SHP77 treated with DMSO at 0.1 percent for 48 hours (cell line): ENCODE measurements around the gene CDH4.
"Not testable (repeated sequence)": the region's sequence is repeated elsewhere in the genome, so short reads cannot be mapped to it uniquely, and the experiment has no call there.

Source experiments
- DNase-seq: peaks from one replicate; lab custom pipeline; 2025; lab: John Stamatoyannopoulos, UW

Gene CDH4

DNA sequence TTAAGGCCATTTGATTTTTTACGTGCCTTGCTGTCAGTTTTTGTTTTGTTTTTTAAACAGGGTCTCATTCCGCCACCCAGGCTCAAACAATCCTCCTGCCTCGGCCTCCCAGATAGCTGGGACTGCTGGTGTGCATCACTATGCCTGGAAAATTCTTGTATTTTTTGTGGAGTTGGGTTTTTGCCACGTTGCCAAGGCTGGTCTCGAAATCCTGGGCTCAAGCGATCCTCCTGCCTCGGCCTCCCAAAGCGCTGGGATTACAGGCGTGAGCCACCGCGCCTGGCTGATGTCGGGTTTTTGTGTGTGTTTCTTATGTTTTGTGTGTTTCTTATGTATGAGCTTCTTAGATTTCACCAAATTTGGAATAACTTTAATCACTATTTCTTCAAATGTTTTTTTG, 708.8 kb downstream of the CDH4 start:
- no peak for DNase-seq

DNA sequence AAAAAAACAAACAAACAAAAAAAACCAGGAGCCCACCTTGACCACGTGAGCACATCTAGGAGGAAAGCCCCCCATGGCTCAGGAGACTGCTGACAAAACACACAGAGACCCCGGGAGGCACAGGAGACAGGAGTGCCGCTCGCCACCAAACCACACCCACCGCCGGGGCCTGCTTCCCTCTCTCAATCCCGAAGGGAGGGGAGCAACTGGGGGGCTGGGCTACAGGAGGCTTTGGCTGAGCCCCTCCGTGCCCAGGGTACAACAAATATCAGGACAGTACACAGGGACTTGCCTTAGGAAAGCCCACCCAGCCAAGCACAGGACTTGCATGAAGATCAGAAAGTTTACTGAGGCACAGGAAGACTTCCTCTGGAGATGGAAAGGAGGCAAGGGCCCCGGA, 711.1 kb downstream of the CDH4 start:
- DNase-seq = no peak

DNA sequence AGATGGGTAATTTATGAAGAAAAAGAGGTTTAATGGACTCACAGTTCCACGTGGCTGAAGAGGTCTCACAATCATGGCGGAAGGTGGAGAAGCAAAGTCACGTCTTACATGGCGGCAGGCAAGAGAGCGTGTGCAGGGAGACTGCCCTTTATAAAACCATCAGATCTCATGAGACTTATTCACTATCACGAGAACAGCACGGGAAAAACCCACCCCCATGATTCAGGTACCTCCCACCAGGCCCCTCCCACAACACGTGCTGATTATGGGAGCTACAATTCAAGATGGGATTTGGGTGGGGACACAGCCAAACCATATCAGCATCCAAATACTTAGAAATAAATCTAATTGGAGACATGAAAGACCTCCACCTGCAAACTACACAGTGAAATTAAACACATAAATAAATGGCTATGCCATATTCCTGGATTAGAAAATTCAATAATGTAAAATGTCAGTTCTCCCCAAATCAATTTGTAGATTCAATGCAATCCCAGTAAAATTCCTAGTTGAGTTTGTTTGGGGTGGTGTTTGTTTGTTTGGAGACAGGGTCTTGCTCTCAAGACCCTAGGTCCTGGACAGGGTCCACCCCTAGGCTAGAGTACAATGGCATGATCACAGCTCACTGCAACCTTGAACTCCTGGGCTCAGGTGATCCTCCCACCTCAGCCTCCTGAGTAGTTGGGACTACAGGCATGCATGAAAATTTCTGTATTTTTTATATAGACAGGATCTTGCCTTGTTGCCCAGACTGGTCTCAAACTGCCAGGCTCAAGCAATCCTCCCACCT, 712.0 kb downstream of the CDH4 start:
- no peak for DNase-seq

DNA sequence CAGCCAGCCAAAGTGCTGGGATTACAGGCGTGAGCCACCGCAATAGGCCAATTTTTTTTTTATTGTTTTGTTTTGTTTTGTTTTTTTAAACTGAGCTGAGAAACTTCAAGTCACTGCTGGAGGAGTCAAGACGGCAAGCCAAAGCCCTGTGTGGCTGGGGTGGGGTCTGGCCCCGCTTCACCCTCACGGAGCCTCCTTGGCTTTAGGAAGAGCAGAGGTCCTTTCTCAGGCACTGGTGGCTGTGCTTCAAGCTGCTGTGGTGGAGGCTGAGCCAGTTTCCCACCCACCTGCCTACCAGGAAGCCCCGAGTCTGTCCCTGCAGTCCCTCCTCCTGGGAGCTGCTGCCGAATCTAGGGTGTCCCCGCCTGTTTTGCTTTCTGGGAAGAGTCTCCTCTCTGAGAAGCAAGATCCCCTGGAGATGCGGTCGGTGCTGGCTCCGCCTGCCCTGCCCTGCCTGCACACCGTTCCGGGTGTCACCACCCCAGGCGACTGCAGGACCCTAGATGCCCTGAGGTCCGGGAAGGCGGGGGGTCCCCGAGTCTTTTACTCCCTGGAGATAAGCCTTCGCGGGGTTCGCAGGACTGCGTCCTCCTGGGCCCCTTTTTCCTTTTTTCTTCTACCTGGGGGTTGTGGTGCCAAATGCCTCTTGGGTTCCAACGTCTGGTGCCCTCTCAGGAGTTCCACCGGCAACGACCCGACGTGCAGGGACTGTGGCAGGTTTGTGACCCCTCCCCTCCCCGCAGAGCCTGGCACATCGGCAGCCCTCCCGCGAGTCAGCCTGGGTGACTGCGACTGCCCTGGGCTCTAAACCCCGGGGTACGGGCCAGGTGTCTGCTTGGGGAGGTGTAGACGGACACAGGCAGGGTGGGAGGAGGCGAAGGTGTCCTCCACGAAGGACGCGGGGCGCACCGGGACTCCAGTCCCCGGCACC, 712.9 kb downstream of the CDH4 start:
- no peak for DNase-seq

DNA sequence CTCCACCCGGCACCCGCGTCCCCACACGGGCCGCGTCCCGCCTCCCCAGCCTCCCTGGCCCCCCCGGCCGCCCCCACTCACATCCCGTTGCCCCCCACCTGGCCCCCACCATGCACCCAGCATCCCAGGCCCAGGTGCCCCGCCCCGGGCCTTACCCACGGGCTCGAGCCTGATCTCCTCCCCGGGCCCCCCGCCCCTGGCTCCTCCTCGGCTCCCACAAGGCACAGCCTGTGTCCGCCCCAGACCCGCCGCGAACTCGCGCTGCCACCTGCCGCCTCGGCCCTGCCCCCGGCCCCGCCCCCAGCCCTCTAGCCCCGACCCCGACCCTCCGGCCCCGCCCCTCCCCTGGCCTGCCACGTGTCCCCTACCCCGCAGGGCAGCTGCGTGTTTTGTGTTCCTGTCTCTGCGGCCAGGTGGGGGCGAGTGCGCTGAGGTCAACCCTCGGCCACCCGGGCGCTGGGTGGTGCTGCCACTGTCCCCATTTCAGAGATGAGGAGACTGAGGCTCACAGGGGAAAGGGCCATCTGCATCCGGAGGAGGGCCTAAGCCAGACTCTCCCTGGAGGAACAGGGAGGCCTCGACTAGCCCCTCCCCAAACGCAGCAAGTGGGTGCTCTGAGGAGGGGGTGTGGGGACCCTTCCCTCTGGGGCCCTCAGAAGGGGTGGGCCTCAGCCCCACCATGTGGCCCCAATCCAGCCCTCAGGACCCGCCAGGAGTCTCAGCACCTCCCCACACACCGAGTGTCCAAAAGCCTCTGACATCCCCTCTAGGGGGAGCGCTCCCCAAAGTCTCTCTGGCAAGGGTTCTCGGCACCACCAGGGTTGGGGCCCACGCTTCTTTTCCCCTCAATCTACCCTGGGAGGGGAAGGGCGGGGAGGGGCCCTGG, 713.8 kb downstream of the CDH4 start:
- DNase-seq = no peak

DNA sequence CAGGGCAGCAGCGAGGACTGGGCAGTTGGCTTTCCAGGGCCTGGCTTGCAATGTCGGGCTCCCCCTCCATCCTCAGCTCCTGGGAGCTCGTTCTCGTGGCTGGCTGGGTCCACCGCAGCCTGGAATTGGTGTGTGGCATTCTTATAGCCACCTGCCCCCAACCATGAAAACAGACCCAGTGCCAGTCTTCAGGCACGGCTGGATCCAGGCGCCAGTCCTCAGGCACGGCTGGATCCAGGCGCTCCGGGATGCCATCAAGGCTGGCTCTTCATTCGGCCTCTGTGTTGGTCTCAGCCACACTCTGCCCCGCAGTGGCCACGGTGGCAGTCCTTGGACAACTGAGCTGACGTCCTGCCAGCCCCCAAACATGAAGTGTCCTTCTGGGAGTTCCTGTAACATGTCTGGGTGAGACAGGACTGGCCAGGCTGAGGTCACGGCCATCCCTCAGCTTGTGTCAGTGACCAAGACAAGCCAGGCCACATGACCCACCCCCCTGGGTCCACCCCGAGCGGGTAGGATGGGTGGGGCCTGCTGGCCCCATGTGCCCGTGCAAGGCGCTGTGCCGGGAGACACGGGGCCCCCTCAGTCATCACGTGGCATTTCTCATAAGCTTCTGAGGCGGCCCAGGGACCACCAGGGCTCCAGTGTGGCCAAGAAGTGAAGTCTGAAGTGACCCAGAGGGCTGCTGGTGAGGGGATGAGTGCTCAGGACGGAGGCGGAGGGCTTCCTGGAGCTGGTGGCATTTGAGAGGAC, 714.6 kb downstream of the CDH4 start:
- DNase-seq = no peak

DNA sequence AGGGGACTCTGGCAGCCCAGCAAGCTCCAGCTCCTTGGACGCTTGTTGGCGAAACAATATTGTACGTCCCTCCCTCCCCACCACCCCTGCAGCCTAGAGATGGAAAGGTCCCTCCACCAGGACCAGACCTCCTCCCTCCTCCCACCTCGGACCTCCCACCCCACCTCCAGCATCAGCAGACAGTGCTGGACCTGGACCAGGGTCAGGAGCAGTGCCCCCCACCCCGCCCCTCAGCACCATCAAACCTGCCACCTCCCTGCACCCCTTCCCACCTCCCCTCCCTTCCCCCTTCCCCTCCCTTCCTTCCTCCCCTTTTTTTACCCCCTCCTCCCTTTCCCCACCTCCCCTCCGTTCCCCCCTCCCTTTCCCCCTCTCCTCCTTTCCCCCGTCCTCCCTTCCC, 715.2 kb downstream of the CDH4 start:
- no peak for DNase-seq

DNA sequence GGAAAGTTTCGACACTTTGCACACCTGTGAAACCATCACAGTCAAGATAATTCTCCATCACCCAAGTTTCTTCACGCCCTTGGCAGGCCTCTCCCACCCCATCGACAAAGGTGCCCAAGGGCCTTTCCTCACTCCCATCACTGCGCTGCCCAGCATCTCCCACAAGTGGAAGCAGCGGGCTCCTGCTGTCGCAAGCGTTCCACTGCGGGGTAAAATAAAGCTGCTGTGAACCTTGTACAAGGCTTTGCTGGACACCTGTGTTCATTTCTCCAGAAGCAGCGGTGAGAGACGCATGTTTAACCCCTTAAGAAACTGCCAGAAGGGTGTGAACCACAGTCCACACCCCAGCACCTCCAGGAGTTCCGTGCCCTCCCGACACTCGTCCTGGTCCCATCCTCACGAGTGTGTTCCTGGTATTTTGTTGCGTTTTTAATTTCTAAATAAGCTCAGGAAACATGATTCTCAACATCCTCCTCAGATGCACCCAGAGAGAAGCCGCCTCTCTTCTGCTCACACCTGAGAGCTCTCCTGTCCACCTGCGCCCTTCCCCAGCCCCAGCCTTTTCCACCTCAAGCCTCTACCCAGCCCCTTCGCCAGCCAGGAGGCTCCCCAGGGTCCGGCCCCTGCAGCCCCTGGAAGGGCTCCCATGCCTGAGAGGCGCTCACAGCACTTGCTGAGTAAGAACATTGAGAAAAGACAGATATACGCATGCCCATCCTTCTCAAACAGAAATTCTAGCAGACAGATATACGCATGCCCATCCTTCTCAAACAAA, 716.2 kb downstream of the CDH4 start:
- no peak for DNase-seq

DNA sequence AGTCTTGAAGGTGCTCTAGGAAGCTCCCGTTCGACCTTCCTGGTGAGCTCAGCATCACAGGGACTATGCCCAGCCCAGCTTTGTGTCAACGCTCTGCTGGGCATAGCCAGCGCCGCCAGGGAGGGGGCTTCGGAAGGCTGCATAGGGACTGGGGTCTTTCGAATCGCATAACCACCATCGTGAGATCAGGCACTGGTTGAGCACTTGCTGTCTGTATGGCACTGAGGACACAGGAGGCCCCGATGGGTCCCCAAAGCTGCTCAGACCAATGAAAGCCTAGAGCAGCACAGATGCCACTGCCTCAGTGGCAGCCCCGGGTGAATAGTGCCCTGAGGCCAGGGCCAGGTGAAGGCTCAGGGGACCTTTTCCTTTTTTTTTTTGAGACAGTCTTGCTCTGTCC, 716.9 kb downstream of the CDH4 start:
- DNase-seq = no peak

DNA sequence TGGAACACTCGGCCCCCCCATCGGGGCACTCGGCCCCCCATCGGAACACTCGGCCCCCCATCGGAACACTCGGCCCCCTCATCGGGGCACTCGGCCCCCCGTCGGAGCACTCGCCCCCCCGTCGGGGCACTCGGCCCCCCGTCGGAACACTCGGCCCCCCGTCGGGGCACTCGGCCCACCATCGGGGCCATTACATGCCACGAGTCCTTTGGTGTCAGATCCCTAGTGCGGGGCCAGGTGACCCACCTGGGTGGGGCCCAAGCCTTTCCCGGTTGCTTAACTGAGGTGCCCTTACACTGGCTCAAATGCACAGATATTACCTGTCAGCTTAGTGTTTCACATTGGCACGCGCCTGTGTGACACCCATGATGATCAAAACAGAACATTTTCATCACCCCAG, 717.7 kb downstream of the CDH4 start:
- DNase-seq = no peak

DNA sequence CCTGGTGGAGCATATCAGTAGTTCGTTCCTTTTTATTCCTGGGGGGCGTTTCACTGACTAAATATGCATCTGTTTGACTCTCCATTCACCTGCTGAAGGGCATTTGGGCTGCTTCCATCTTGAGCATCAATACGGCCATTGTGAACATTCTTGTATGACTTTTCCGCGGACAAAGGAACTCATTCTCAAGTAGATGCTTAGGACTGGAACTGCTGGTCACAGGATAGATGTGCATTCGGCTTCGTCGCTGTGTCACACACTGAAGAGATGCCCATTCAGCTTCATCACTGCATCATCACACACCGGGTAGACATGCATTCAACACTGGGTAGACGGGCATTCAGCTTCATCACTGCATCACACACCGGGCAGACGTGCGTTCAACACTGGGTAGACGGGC, 718.3 kb downstream of the CDH4 start:
- DNase-seq = no peak

DNA sequence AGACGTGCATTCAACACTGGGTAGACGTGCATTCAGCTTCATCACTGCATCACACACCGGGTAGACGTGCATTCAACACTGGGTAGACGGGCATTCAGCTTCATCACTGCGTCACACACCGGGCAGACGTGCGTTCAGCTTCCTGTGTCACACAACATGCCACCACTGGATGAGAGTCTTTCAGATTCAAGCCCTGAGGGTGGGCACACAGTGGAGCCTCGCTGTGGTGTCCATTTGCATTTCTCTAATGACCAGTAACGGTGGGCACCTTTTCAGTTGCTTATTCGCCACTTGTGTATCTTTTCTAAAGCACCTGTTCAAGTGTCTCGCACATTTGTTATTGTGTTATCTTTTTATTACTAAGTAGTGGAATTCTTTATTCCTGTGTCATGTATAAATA, 719.5 kb downstream of the CDH4 start:
- not testable (repeated sequence) for DNase-seq

DNA sequence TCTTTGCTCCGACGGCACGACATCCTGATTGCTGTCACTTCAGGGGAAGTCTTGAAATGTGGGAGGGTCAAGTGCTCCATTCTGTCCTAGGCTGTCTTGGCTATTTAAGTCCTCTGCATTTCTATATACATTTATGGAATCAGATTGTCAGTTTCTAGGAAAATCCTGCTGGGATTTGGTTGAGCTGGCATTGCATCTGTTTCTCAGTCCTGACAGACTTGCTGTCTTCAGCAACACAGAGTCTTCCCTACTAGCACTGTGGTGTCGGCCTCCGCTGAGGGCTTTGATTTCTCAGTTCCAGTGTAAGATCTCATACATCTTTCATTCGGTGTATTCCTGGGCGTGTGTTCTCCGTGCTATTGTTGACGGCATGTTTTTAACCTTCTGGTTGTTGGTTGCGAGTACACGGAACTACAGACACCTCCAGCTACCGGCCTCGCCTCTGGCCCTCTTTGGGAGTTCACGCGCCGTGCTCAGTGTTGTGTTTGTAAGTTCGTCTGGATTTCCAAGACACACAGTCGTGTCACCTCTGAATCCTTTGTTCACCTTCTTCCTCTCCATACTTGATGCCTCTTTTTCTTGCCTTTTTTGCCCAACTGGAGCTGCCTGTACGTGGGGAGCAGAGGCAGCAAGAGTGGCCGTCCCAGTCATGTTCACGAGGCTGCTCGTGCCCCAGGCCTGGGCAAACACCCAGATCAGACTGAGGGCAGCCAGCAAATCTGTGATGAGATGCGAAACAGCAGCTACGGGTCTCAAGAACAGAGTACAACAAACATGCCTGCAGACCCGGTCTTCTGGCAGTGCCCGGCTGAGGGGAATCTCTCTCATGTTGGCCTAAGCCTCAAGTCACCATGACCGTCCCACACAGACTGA, 720.8 kb downstream of the CDH4 start:
- DNase-seq = no peak

DNA sequence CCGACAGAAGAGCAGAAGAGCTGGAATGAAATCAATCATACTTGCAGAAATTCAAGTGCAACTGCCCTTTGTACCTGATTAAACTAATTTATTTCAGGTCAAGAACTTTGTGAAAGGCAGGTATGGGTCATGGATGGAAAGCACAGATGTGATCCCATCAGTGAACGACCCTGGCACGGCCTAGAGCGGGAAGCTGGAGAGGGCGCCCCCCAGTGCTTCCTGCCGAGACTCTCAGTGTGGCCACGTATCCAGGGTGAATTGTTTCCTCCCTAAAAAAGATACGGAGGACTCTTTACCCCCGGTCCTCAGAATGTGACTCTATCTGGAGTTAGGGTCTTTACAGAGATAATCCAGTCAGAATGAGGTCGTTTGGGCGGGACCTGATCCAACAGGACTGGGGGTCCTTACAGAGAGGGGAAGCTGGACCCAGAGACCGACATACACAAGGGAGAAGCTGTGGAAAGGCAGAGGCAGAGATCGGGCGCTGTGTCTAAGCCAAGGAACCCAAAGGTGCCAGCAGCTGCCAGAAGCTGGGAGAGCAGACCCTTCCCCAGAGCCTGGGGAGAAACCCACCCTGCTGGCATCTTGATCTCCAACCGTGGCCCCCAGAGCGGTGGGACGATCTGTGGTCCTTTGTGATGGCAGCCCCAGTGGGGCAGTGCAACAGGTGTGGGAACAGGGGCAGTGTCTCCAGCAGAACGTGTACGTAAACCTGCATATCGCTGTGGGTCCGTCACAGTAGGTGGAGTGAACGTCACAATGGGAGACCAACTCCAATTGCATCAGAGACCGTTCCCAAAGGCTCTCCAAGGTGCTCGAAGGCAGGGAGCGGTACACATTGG, 721.7 kb downstream of the CDH4 start:
- no peak for DNase-seq

DNA sequence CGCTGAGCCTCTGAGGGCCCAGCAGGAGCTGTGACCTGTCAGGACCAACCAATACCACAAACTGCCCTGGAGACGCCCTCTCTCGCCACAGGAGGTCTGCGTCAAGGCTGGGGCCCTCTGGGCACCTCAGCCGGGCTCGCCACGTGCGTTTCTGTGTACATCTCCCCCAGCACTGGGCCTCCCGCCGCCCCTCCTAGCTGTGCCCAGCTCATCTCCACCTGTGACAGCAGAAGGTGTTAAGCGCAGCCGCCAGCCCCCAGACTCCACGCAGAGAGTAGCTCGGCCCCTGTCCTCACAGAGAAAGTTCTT, 722.2 kb downstream of the CDH4 start:
- no peak for DNase-seq

DNA sequence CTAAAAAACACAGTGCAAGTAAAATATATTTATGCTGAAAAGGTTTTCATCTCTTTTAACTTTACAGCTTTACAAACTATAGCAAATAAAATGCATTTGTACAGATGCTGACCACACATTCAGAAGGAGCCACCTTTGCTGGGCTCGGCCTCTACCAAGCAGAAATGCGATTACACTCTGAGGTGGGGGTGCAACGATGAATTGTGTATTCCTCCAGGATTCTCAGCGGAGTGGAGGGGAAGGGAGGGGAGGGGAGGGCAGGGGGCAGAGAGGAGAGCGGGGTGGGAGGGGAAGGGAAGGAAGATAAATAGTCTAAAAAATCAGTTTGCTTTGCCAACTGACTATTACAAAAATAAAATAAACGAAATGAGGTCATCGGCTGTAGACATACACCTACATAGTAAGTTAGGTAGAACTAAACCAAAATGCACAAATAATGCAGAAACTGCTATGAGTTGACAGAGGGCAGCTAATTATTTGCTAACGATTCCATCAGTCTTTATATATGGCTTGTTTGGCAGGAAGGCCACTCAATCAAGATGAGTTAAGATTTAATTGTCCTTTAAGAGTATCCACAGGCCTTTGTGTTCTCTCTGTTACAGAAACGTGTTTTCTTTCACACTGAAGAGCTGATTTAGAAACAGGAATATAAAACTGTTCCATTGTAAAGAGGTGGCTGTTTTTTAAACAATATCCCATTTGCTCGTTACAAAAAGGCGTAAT, 723.5 kb downstream of the CDH4 start:
- DNase-seq = no peak

DNA sequence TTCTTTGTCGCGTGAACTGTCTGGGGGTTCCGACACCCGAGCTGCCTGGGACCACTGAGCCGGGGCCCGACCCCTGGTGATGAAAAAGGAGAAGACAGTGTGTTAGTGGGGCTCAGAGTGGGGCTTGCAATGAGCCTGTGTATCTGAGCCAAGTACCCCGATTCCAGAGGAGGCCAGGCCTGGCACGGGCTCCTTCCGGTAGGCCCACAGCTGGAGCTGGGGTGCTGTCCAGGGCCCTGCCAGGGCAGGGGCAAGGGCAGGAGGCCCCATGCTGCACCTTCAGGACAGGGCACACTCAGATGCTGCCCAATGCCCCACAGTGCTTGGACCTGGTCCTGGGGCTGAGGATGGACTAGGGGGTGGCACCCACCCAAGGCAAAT, 724.2 kb downstream of the CDH4 start:
- DNase-seq = no peak

DNA sequence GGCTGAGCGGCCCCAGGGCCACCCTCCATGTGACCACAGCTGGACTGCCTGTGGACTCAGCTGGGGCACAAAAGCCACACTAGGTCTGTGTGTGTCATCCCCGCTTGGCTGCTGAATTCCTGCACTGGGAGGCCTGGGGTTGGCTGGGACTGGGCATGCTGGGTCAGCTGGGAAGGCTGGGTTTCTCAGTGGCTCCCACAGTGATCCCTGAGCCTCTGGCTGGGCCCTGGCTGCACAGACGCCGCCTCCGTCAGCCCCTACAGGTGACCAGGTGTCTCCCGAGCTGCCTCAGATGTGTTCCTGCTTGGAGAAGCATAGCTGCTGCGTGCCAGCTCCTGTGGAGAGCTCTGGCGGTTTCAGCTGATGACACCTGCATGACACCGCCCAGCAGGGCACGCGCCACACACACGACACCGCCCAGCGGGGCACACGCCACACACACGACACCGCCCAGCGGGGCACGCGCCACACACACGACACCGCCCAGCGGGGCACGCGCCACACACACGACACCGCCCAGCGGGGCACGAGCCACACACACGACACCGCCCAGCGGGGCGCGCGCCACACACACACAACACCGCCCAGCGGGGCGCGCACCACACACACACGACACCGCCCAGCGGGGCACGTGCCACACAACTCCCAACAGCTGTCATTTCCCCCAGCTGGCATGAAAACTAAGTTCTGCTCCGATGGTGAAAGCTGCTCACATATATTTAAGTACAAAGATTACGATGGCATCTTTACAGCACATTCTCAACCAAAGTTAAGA, 724.8 kb downstream of the CDH4 start:
- no peak for DNase-seq
